NCI-H146 treated with DMSO at 0.1 percent for 48 hours (cell line): Measurements from ENCODE around the gene DPP4.

Experiments used
- DNase-seq: peaks from one replicate; lab custom pipeline; 2025; ENCODE audit not compliant: unreplicated experiment; lab: John Stamatoyannopoulos, UW

The DPP4 gene

GRCh38 chr2:162073888-162074631 is at the start of gene DPP4:
DPP4 (minus strand) TSS chr2:162074215; CDS start chr2:162073981, 234 bp downstream.
- DNase-seq = no peak

DNA sequence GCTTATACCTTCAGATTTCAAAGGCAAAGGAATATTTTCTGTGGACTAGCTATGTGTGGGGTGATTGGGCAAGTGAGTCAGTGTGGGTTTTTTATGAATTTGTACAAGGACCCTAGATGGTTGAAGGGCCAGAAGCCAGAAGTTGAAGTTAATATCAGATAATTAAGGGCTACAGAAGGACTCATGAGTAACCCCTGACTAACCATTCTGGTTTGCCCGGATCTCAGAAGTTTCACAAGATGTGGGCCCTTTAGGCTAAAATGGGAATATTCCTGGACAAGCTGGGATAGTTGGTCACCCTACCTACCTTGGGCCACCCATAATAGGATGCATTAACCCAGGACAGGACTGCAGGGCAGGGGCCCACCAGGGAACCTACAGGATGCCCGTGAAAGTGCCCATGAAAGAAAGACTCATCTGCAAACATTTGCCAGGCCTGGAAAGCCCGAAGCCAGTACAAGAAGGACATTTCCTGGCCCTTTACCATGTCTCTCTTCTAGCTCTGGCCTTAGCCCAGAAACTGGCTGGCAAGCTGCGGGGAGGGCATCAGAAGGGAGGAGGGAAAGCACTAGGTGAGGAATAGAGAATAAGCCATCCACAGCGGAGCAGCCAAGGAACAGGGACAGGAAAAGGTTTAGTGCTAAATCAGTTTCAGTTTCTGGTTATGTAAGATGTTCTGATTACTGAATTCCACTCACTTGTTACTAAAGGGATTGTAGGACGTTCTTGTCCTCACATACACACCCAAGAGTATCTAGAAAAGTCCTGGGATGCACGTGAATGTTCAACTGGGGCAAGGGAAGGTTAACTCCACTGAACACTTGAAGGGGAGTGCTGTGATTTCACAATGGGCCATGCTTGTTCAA is 44.4 kb upstream of the DPP4 start:
- DNase-seq = no peak

- DNase-seq = no peak
These were observed 42.3 kb upstream of the DPP4 start for GRCh38 chr2:162116352-162116751.

GRCh38 chr2:162115076-162115475 is 41.1 kb upstream of the DPP4 start:
- DNase-seq = no peak

GRCh38 chr2:162114271-162114670 is 40.3 kb upstream of the DPP4 start:
- DNase-seq = no peak

GRCh38 chr2:162113776-162114168 is 39.8 kb upstream of the DPP4 start:
- DNase-seq = no peak

GRCh38 chr2:162113088-162113775 is 39.2 kb upstream of the DPP4 start:
- no peak for DNase-seq

- DNase-seq = no peak
These were observed 38.2 kb upstream of the DPP4 start for GRCh38 chr2:162111958-162112850.

DNA sequence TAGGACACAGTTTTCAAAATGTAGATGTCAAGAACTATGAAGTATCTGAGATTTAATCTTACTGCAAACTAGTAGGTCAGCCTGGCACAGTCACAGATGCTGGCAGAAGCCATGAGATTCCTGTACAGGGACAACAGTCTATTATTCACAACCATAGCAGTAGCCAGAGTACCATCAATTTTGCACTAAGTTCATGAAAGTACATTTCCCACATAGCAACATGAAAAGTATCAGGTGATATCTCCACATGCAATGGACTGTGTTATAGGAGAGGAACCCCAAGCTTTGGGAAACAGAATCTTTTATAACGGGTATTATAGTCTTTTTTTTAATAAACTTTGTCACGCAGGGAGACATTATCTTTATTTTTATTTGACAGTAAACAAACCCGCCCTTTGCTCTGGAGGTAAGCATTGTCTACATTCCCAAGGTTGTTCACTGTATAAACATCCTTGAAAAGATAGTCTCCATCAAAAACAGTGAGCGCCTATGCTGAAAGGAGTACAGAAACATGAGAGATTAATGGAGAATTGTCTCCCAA is 33.4 kb upstream of the DPP4 start:
- no peak for DNase-seq

DNA sequence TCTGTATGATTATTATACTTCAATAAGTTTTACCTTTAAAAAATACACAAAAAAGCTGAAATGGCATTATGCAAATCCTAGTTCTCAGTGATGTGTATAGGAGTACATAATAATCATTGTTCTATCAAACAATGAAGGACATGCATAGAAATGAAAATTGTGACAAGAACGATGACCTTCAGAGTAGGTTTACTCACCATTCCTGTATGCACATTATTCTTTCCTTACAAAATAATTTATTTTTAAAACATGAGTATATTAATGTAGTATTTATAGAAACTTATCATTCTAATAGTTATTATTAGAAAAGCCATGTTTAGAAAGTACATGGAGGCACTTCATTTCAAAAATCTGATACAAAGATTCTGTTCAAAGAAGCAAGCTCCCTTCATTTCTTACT is 32.7 kb upstream of the DPP4 start:
- DNase-seq = no peak

- DNase-seq = no peak
These were observed 32.1 kb upstream of the DPP4 start for GRCh38 chr2:162106146-162106551.

- DNase-seq = no peak
These were observed 29.5 kb upstream of the DPP4 start for GRCh38 chr2:162103443-162104009.

GRCh38 chr2:162100579-162100978 is 26.6 kb upstream of the DPP4 start:
- DNase-seq = no peak

GRCh38 chr2:162099836-162100235 is 25.8 kb upstream of the DPP4 start:
- no peak for DNase-seq

GRCh38 chr2:162092658-162093556 is 18.9 kb upstream of the DPP4 start:
- no peak for DNase-seq

- no peak for DNase-seq
These were observed 18.0 kb upstream of the DPP4 start for GRCh38 chr2:162092008-162092390.

- peak; percentile 50 for DNase-seq
These were observed 17.5 kb upstream of the DPP4 start for GRCh38 chr2:162091325-162092007.

- no peak for DNase-seq
These were observed 16.1 kb upstream of the DPP4 start for GRCh38 chr2:162090109-162090508.
